GM19455 (cell line): ENCODE results near the gene CACNA1A.
"Not testable (repeated sequence)": the region's sequence is repeated elsewhere in the genome, so short reads cannot be mapped to it uniquely, and the experiment has no call there.

Experiments used
- ATAC-seq: cut with Tn5 transposase; IDR thresholded peaks from one replicate; pipeline ENCODE4 v1.9.1; 2021; ENCODE audit not compliant: unreplicated experiment

The CACNA1A gene

DNA sequence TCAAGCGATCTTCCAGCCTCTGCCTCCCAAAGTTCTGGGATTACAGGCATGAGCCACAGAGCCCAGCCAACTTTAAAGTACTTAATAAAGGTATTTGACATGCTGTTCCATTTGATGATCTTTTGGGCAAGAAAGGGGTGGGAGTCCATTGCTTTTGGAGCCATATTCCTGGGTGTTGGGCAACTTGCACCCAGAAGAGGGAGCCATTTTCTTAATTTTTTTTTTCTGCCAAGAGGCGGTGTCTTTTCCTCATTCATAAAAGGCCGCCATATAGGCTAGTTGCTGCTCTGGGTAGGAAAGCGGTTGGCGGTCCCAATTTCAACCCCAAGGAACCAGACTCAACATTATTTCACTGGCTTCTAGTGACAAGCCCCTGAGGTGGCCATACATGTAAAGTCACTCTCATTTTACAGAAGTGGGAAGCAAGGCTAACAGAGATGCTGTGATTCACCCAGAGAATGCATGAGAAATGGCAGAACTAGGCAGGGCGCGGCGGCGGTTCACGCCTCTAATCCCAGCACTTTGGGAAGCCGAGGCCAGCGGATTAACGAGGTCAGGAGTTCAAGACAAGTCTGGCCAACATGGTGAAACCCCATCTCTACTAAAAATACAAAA lies 139.6 kb downstream of the CACNA1A start:
- ATAC-seq, result no peak

DNA sequence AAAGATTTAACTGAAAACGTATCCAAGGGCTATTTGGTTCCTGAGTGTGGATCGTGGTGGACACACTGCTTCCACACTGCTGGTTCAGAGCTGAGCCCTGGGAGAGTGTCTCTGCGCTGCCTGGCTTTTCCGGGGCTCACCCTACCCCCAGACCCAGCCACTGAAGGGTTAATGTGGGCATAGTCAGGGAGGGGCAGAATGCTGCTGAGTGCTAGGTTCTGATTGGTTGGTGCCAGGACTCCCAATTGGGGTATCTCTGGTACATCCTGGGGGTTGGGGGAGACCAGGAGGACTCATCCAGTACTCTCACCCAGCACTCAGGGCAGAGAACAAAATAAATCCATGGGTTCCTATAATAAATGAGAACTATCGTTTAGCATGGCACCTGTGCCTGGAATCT lies 142.3 kb downstream of the CACNA1A start:
- no peak for ATAC-seq

DNA sequence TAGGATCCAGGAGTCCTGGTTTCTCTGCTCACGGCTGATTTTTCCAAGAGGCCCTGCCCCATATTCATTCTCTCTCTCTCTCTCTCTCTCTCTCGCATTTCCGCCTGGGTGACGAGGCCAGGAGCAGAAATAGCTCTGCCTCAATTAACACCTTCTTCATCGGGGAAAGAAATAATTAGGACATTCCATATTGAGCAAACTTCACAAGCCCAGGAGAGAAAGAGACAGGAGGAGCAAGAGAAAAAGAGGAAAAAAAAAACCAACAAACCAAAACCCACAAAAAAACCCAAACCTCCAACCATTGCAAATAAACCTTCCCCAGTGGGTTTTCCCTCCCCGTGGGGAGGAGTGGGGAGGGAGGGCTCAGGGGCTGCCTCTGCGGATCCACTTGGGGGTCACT lies 143.0 kb downstream of the CACNA1A start:
- ATAC-seq, result no peak

DNA sequence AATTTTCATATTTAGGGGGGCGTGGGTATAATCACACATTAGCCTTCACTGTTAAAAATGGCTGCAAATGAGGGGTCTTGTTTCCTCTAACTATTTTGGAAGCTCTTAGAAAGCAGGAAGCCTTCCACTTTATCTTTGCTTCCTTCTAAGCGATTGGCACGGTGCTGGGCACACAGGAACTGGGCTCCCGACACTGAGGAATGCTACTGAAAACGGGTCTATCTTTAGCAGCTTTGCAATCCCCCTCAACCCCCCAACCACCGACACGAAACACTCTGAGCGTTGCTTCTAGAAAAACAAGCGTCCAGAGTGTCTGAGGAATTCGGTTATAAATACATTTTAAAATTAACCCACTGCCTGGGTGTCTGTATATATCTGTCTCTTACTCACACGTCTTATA lies 143.6 kb downstream of the CACNA1A start:
- ATAC-seq, result no peak

DNA sequence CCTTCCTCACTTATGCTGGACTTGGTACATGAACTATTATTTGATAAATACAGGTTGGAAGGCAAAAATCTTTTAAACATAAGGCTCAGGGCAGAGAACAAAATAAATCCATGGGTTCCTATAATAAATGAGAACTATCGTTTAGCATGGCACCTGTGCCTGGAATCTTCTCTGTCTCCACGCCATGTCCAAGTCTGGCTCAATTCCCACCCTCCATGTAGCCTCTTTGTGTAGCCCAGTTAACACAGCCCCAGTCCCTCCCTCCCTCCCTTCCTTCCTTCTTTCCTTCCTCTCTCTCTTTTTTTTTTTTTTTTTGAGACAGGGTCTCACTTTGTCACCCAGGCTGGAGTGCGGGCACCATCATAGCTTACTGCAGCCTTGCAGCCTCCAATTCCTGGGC lies 144.6 kb downstream of the CACNA1A start:
- not testable (repeated sequence) for ATAC-seq

DNA sequence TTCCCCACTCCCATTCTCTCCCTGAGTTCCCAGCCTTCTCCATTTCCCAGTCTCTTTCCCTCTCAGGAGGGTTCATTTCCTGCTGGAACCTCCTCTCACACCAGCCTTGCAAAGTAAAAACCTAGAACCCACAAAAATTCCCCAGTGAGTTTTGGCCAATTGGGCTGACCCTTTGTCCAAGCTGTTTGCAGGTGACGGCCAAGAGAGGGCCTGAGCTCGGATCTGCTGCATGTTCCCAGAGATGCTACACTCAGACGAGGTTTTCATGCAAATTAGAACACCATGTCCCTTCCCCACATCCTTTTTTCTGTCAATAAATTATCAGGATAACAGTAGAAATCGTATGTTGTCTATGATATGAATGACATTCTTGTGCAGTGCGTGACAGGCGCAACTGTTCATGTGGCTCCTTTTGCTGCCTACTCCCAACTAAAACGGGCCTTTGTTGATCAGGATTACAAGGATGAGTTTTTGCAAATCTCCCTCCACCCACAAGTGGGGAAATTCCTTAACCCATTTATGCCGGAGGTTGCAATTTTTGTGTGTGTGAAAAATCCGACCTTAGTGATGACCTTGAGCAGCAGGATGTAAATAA lies 149.5 kb downstream of the CACNA1A start:
- no peak for ATAC-seq

DNA sequence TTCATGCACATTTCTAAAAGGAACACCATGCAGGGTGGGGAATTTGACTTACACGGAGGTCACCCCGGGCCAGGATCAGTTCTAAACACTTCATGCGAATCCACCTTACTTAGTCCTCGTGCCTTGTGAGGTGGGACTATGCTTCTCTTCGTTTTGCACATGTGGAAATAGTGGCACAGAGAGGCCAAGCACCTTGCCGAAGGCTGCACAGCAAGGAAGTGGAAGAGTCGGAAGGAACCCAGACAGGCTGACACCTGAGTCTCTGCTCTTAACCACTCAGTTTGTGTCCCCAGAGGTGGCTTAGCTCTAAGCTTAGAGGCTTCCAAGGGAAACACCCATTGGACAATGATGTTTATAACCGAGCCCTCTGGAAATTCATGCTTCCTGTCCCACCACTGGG lies 150.1 kb downstream of the CACNA1A start:
- ATAC-seq, result no peak

DNA sequence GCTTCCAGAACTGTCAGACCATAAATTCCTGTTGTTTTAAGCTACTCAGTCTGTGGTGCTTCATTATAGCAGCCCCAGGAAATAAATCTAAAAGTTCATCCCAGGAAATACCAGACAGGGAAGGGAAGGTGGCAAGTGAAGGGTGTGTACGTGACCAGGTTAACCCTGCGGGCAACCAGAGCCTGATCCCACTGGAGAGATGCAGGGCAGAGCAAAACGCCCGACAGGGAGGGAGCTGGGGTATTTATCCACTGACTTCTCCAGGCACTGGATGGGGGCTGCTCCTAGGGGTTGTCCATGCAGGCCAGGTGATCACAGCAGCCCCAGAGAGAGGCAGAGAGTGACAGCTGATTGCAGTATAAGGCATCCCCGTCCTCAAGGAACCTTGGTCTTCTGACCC lies 150.9 kb downstream of the CACNA1A start:
- no peak for ATAC-seq

DNA sequence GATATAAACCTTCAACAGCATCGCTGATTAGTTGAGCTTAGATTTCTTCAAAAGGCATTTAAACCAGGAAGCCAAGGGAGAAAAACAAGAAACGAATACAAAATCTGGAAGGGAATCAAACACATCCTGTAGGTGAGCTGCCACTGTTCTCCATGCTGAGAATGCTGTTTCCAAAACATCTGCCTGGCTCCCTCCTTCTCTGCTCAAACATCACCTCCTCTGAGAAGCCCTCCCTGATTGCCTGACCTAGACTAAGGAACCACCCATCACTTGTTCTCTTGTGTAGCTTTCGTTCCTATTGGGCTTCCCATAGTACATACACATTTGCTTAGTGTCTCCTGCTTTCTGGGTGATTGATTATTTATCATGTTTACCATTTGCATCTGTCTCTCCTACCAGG lies 152.7 kb downstream of the CACNA1A start:
- no peak for ATAC-seq

DNA sequence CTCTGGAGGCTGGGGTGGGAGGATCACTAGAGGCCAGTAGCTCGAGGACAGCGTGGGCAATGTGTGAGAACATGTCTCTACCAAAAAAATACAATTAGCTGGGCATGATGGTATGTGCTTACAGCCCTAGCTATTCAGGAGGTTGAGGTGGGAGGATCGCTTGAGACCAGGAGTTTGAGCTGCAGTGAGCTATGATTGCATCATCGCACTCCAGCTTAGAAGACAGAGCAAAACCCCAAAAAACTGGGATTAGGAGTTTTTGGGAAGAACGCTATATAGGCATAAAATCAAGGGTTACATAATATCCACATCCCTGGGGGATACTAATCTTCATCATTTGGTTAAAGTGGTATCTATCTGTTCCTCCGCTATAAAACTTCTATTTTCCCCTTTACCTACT lies 155.5 kb downstream of the CACNA1A start:
- no peak for ATAC-seq

DNA sequence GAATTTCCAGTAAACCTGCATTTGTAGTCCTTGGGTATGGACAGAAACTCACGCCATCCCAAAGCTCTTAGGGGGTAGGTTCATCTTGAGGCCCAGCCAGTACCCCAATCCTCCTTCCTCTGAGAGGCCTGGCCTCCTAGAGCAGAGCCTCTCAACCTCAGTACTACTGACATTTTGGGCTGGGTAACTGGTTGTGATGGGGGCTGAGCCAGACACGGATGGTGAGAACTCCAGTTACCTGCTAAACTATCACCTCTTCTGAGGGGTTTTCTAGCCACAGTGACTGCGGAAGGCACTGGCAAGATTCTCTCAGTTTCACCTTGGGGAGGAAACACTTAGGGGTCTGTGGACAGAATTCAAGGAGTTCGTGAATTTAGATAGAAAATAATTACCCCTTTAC lies 156.2 kb downstream of the CACNA1A start:
- ATAC-seq, result no peak

DNA sequence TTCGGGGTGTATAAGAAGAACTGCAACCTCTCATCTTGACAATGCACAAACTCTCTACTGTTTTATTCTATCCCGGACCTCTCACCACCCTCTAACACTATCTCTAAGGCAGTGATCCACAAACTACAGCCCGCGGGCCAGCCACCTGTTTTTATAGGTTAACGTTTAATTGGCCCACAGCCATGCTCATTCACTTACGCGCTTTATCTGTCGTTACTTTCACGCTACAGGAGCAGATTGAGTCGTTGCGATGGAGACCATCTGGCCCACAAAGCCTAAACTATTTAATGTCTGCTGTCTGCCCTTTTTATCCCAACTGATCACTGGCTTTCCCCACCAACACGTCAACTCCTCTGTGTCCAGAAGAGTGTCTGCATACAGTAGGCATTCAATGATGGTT lies 158.9 kb downstream of the CACNA1A start:
- ATAC-seq, result no peak

DNA sequence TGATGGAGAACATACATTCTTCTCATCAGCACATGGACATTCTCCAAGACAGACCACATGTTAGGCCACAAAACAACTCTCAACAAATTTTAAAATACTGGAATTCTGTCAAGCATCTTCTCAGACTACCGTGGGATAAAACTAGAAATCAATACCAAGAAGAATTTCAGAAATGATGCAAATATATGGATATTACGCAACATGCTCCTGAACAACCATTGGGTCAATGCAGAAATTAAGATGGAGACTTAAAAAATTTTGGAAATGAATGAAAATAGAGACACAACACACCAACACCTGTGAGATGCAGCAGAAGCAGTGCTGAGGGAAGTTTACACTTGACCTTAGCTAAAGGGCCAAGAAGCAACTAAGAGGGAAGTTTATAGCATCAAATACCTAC lies 162.8 kb downstream of the CACNA1A start:
- no peak for ATAC-seq

DNA sequence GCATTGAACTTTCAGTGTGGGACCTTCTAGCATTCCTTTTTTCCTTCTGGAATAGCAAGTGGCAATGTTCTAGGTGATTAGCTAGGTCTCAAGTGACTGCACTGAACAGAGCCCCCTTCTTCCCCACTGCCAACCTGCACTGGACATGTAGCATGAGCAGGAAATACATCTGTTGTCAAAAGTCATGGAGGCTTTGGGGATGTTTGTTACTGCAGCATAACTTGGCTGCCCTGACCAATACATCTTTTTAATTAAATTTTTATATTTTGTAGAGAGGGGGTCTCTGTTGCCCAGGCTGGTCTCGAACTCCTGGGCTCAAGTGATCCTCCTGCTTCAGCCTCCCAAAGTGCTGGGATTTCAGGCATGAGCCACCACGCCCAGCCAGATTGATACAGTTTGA lies 163.6 kb downstream of the CACNA1A start:
- ATAC-seq, result no peak

DNA sequence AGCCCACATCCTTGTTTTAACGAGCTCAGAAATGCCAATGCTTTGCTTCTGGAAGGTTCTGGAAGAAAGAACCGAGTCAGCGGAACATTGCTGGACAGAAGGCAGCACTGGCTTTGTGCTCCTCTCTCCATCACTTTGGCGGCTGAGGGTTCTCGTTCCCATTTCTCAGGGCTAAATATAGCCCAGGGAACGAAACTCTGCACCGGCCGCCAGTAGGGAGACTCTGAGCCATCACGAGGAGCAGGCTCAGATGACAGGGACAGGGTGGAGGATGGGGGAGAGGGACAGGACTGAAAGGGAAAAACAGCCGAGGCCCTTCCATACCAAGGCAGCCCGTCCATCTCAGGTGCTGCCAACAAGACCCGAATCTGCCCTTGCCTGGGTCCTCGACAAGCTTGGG lies 166.4 kb downstream of the CACNA1A start:
- no peak for ATAC-seq

DNA sequence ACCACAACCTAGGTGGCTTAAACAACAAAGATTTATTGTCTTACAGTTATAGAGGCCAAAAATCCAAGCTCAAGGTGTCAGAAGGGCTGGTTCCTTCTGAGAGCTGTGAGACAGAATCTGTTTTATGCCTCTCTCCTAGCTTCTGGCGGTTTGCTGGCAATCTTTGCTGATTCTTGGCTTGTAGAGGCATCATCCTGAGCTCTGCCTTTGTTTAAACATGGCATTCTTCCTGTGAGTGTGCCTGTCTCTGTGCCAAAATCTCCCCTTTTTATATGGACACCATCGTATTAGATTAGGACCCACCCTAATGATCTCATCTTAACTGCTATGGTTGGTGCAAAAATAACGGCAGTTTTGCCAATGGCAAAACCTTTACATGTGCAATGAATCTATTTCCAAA lies 169.1 kb downstream of the CACNA1A start:
- no peak for ATAC-seq

DNA sequence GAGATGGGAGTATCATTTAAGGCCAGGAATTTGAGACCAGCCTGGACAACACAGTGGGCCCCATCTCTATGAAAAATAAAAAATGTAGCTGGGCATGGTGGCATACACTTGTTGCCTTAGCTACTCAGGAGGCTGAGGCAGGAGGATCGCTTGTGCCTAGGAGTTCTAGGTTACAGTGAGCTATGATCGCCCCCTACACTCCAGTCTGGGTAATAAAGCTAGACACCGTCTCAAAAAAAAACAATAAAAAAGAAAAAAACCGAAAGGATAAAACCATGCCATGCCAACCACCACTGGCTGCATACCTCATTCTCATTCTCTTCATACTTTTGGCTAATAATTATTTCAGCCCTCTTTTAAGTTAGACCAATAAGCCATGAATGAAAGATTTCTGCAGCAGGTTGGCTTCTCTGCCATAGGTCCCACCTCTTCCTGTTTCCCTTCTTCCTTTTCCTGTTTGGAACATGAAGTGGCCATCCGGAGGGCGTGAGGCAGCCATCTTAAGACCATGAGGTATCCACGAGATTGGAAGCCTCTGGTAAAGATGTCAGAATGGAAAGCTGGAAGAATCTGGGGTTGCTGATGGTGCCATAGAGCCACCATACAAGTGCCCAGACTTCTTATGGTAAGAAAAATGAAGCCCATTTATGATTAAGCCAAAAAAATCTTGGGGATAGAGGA lies 171.3 kb downstream of the CACNA1A start:
- no peak for ATAC-seq

DNA sequence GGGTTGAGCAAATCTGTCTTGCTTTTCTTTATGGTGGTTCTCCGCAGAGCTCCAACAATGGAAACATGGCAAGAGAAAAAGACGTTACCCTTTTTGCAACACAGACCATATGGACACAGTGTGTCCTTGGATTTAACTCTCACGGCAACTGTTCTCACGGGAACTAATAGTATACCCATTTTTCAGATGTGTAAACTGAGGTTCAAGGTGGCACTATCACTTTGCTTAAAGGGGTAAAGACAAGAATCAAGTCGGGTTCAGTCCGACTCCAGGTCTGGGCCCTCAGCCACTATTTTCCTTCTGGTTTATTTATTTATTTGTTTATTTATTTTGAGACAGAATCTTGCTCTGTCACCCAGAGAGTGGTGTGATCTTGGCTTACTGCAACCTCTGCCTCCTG lies 176.0 kb downstream of the CACNA1A start:
- no peak for ATAC-seq

DNA sequence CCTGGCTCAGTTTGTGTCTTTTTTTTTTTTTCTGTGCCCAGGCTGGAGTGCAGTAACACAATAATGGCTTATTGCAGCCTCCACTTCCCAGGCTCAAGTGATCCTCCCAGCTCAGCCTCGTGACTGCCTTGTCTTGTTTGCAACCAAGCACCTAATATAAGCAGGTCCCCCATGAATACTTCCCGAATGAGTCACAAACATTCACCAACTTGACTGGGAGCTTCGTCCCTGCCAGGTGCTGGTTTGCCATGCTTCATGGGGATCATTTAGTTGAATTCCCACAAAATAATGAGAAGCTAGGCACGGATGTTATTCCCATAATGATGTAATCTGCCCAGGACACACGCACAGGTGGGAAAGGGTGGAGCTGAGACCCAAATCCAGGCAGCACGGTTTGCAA lies 176.5 kb downstream of the CACNA1A start:
- no peak for ATAC-seq

DNA sequence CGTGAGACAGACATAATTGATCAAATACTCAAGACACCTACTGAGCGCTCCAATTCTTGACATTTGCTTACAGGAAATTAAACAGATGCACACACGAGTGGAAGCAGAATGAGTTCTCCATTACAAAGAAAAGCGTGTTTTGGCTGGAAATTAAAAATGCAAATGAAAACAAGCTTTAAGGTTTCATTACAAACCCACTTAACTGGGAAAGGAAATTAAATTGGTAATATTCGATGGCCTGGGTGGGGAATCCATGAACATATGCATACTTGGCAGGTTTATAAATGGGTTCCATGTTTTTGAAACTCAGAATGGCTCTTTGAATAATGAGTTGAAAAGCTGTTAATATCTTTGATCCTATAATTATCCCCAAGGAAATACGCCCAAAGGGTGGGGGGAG lies 178.0 kb downstream of the CACNA1A start:
- no peak for ATAC-seq

DNA sequence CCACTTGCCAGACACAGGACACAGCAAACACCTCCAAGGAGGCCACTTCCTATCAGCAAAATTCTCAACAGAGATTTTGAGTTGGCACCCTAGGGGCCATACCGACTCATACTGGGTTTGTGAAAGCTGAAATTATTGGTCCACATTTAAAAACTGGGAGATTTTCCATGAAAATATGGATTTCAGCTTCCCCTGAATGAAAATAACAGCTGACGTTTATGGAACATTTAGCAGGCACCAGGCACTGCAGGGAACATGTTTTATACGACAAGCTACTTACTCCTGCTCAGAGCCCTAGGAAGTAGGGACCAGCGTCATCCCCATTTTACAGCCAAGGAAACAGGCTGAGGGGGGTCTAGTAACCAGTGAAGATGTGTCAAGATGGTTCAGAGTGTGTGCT lies 186.8 kb downstream of the CACNA1A start:
- no peak for ATAC-seq

DNA sequence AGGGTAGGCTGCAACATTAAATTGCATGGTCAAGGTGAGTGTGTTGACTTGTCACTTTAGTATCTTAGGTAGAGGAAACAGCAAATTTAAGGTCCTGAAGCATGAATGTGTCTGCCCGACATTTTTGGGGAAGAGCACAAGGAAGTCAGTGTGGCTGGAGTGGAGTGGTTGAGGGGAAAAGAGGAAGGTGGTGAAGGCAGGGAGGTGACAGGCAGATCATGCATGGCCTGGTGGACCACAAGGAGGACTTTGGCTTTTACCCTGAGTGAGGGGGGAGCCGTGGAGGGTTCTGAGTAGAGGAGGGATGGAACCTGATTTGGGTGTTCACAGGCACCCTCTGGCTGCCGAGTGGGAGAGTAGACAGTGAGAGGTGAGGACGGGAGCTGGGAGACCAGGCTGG lies 188.1 kb downstream of the CACNA1A start:
- no peak for ATAC-seq

DNA sequence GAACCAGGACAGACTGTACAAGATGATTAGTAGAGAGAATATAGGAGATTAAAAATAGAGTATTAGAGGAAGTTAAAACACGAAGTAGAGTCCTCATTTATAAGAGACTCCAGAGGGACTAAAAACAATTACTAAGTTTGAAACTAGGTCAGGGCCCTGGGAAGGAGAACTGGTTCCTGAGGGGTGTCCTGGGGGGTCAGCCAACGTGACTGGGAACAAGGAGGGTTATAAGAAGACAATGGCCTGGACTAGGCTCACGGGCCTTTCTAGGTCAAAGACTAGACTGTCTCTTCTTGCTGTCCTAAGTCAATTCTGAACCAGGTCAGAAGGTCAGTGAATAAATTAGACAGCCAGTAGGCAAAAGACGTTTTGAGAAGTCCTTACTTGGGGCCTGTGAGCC lies 190.8 kb downstream of the CACNA1A start:
- ATAC-seq, result no peak
